OCI-LY3 (cell line): Measurements from ENCODE around the gene NDUFAF5.

Experiments
- H2AFZ ChIP-seq: fragments of 200-600, 300-600 bp; shearing (Covaris generic); 2 replicates; pipeline ENCODE4 v1.6.0; 2014; ENCODE audit warnings: antibody characterized with exemption, low read depth, low read length
- H3K27ac ChIP-seq: fragments of 200-600, 300-600 bp; sonication (generic); 2 replicates; pipeline ENCODE4 v1.5.1; 2014; ENCODE audit warnings: mild to moderate bottlenecking, low read length, moderate library complexity, mixed read lengths
- H3K27me3 ChIP-seq: fragments of 200-600, 300-600 bp; sonication (generic); 2 replicates; pipeline ENCODE4 v1.6.1; 2014; ENCODE audit warnings: low read depth, low read length, mixed read lengths
- H3K36me3 ChIP-seq: fragments of 200-600, 300-600 bp; sonication (generic); replicated peaks from 2 replicates; pipeline ENCODE3; 2014; ENCODE audit warnings: low read depth, low read length, mixed read lengths
- H3K4me1 ChIP-seq: fragments of 300-600, 200-600 bp; sonication (generic); 2 replicates; pipeline ENCODE4 v1.6.1; 2014; ENCODE audit warnings: low read length, mixed read lengths
- H3K4me2 ChIP-seq: fragments of 200-600, 300-600 bp; sonication (generic); 2 replicates; pipeline ENCODE4 v1.6.1; 2014; ENCODE audit warnings: low read length, mixed read lengths
- H3K4me3 ChIP-seq: fragments of 300-600, 200-600 bp; sonication (generic); 2 replicates; pipeline ENCODE4 v1.5.1; 2014; ENCODE audit warnings: antibody characterized with exemption, mild to moderate bottlenecking, low read length, moderate library complexity
- H3K79me2 ChIP-seq: fragments of 300-600, 200-600 bp; shearing (Covaris generic); 2 replicates; pipeline ENCODE4 v1.6.1; 2014; ENCODE audit warnings: mild to moderate bottlenecking, low read length, mixed read lengths
- H3K9ac ChIP-seq: fragments of 300-600, 200-600 bp; shearing (Covaris generic); 2 replicates; pipeline ENCODE4 v1.6.0; 2014; ENCODE audit warnings: mild to moderate bottlenecking, low read length, moderate library complexity
- H3K9me3 ChIP-seq: fragments of 200-600, 300-600 bp; shearing (Covaris generic); 2 replicates; pipeline ENCODE4 v1.6.1; 2014; ENCODE audit warnings: low read length, mixed read lengths; ENCODE audit not compliant: insufficient read depth
- H4K20me1 ChIP-seq: fragments of 200-600, 300-600 bp; sonication (generic); 2 replicates; pipeline ENCODE4 v1.6.1; 2016; ENCODE audit warnings: low read length, mixed read lengths; ENCODE audit not compliant: insufficient read depth
- EZH2phosphoT487 ChIP-seq: fragments of 200-600 bp; shearing (Covaris generic); IDR thresholded peaks from 2 replicates; pipeline ENCODE4 v1.6.1; 2018; ENCODE audit warnings: antibody characterized with exemption, mixed run types, low read depth
- TF ChIP-seq, protein P1 (sequence below): fragments of 200-600, 300-600 bp; sonication (generic); IDR thresholded peaks from 2 replicates; pipeline ENCODE4 v1.5.1; 2014; ENCODE audit warnings: antibody characterized with exemption, low read length, low read depth

NDUFAF5 gene

DNA sequence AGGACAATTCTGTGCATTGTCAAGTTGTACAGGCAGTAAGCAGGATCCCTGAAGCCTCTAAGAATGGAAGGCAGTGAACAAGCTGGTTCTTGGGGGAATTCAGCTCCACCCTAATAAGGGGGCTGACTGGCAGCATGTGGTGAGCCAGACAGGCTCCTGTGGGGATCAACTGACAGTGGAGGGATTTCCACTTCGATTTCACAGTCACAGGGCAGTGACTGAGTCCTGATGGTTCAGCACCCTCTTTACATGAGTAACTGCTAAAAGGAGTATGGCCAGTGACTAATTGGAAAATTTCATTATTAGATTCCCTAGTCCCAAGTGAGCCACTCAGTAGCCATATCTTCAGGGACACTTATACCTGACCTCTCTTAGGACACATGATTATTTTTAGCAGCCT lies 78.4 kb downstream of the NDUFAF5 start:
- Histone ChIP-seq H3K4me3 (no peak overlapping the region), H3K4me2 (no peak overlapping the region), H3K27me3 (peaks cover 36% of the 10 kb centered on the region), H3K4me1 (no peaks in the 10 kb centered on the region), H3K9me3 (no peaks in the 10 kb centered on the region), H4K20me1 (no peaks in the 10 kb centered on the region), H3K9ac (no peak overlapping the region), H3K79me2 (no peaks in the 10 kb centered on the region), H2AFZ (no peak overlapping the region), H3K27ac (no peak overlapping the region), H3K36me3 (no peaks in the 10 kb centered on the region)
- TF ChIP-seq EZH2phosphoT487, result no peak
- TF ChIP-seq, protein P1, sequence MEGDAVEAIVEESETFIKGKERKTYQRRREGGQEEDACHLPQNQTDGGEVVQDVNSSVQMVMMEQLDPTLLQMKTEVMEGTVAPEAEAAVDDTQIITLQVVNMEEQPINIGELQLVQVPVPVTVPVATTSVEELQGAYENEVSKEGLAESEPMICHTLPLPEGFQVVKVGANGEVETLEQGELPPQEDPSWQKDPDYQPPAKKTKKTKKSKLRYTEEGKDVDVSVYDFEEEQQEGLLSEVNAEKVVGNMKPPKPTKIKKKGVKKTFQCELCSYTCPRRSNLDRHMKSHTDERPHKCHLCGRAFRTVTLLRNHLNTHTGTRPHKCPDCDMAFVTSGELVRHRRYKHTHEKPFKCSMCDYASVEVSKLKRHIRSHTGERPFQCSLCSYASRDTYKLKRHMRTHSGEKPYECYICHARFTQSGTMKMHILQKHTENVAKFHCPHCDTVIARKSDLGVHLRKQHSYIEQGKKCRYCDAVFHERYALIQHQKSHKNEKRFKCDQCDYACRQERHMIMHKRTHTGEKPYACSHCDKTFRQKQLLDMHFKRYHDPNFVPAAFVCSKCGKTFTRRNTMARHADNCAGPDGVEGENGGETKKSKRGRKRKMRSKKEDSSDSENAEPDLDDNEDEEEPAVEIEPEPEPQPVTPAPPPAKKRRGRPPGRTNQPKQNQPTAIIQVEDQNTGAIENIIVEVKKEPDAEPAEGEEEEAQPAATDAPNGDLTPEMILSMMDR, result no peak

DNA sequence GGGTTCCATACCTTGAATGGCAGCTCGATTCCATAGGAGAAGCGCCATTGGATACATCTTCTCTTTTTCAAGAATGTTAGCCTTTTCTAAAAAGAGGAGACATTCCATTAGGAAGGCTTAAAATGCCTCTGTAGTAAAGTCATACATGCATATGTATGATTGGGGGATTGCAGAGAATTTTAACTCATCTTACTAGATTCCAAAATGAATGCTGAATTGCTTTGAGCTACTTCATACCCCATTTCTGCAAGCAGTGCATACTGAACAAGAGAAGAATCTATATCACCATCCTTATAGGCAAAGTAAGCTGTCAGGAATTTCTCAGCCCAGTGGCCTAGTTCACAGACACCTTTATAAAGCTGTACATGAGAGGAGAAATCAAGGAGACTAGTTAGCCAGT lies 80.3 kb downstream of the NDUFAF5 start:
- no peak overlapping the region for H3K4me2 ChIP-seq
- no peak overlapping the region for H3K27ac ChIP-seq

DNA sequence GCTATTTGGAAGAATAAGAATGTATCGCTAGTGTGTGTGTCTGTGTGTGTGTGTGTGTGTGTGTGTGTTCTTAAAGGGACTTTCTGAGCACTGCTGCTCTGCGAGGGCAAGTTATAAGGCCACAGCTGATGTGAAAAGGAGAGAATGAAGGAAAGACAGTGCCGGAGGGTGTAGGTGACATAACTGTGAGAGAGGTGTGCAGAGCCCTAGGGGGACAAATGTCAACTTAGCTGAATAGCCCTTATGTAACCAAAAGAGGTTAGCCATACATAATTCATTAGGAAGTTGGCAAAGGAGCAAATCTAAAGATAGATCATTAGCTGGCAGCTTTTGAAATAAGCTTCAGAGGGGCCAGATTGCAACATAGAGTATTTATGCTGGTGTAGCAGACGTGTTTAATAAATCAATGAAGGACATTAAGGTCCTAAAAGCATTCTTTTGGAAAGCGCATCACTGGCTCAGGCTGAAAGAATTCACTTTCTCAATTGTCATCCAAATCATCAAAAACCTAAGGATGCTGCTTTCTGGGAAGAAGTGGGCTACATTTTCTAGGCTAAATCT lies 81.0 kb downstream of the NDUFAF5 start:
- Histone ChIP-seq H4K20me1 (no peaks in the 10 kb centered on the region), H3K9ac (no peak overlapping the region)

More for the DNA sequence above, 80.3 kb downstream of the NDUFAF5 start:
- Histone ChIP-seq H3K9me3 (no peaks in the 10 kb centered on the region), H2AFZ (no peak overlapping the region), H3K27me3 (peaks cover 36% of the 10 kb centered on the region), H3K4me1 (no peaks in the 10 kb centered on the region), H3K79me2 (no peaks in the 10 kb centered on the region), H3K4me3 (no peak overlapping the region), H3K9ac (no peak overlapping the region), H3K36me3 (no peaks in the 10 kb centered on the region), H4K20me1 (no peaks in the 10 kb centered on the region)
- no peak for TF ChIP-seq EZH2phosphoT487
- TF ChIP-seq, protein P1, result no peak

DNA sequence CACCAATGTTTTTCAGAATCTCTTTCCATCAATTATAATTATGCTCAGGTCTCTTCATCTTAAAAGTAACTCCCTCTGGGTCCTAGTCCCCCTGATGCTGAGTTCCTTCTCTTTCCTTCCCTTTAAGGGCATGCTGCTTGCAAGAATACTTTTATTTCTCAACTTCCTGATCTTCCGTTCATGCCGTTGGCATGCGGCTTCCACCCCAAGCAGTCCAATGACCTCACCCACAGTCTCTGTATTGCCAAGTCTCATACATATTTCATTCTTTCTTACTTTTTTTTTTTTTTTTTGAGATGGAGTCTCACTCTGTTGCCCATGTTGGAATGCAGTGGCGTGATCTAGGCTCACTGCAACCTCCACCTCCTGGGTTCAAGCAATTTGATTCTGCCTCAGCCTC lies 83.5 kb downstream of the NDUFAF5 start:
- H3K27ac ChIP-seq, result no peak overlapping the region
- peaks cover 30% of the 10 kb centered on the region for H3K27me3 ChIP-seq
- no peak overlapping the region for H3K9ac ChIP-seq
- no peaks in the 10 kb centered on the region for H3K79me2 ChIP-seq
- no peaks in the 10 kb centered on the region for H3K9me3 ChIP-seq
- H3K4me2 ChIP-seq, result no peak overlapping the region
- no peaks in the 10 kb centered on the region for H3K4me1 ChIP-seq
- H2AFZ ChIP-seq, result no peak overlapping the region
- H4K20me1 ChIP-seq, result no peaks in the 10 kb centered on the region
- no peak overlapping the region for H3K4me3 ChIP-seq
- TF ChIP-seq, protein P1, result no peak
- TF ChIP-seq EZH2phosphoT487, result no peak
- H3K36me3 ChIP-seq, result no peaks in the 10 kb centered on the region

More for the DNA sequence above, 81.0 kb downstream of the NDUFAF5 start:
- Histone ChIP-seq H3K4me1 (no peaks in the 10 kb centered on the region), H3K9me3 (no peaks in the 10 kb centered on the region), H3K27me3 (peaks cover 36% of the 10 kb centered on the region), H3K4me3 (no peak overlapping the region), H3K27ac (no peak overlapping the region), H2AFZ (no peak overlapping the region), H3K79me2 (no peaks in the 10 kb centered on the region), H3K36me3 (no peaks in the 10 kb centered on the region), H3K4me2 (no peak overlapping the region)
- TF ChIP-seq EZH2phosphoT487, result no peak
- TF ChIP-seq, protein P1, result no peak
